Thyroid gland (tissue), 4 donors: ENCODE results near the gene CAMTA1. TPM values are rescaled to one million over a fixed set of nuclear protein-coding genes. Genes with fewer than 3 reads are reported as not detected.

Experiments used
- DNase-seq, 2 donors: peaks; one replicate each; pipeline ENCODE4 v3.0.0-alpha.2; 2019
- H3K27ac ChIP-seq, 3 donors: fragments of 200-600 bp; sonication (generic); 1 replicate in 2 of 3; 2 replicates in 1 of 3; pipeline ENCODE4 v1.5.1; 2016 to 2019; ENCODE audit warnings: mild to moderate bottlenecking in 1 of 3, moderate library complexity in 1 of 3
- H3K27me3 ChIP-seq: fragments of 200-600 bp; sonication (generic); one replicate; pipeline ENCODE4 v1.5.1; 2019
- H3K36me3 ChIP-seq, 2 donors: fragments of 200-600 bp; sonication (generic); one replicate each; pipeline ENCODE4 v1.5.1; 2016 to 2019
- H3K4me1 ChIP-seq, 2 donors: fragments of 200-600 bp; sonication (generic); one replicate each; pipeline ENCODE4 v1.5.1; 2017 to 2019
- H3K4me3 ChIP-seq, 3 donors: fragments of 200-600 bp; sonication (generic); replicated peaks in 1 of 3; 1 replicate in 2 of 3; 2 replicates in 1 of 3; pipeline ENCODE4 v1.5.1; 2016; ENCODE audit warnings: mild to moderate bottlenecking in 1 of 3
- H3K9me3 ChIP-seq: fragments of 200-600 bp; sonication (generic); one replicate; pipeline ENCODE4 v1.5.1; 2017
- POLR2A ChIP-seq, 2 donors: fragments of 450-650 bp; IDR thresholded peaks; one replicate each; pipeline ENCODE4 v1.6.1; 2017; ENCODE audit warnings: antibody characterized with exemption in 2 of 2, mild to moderate bottlenecking in 2 of 2, moderate library complexity in 1 of 2
- WGBS, 2 donors: methylation state at CpG; one replicate each; pipeline ENCODE4 v1.1.5; 2017; 5-methylcytosine and 5-hydroxymethylcytosine counted together
- intact Hi-C: fragments of 100-400 bp; cut with DNase I; formaldehyde crosslinking; loops from one replicate; pipeline ENCODE4 v1.15.1; 2023
- total RNA-seq, 4 donors: library from RNA; depleted of rRNA; stranded (reverse); fragments of >200 nt; gene quantifications; one replicate each; pipeline ENCODE4 v1.2.3, GENCODE V29; 2016
- TF ChIP-seq, protein P1 (sequence below), 6 experiments: fragments of 200-600 bp in 3 of 6; fragments of 450-650 bp in 3 of 6; sonication (generic) in 3 of 6; IDR thresholded peaks; one replicate each; pipeline ENCODE4 v1.5.1; 2016 to 2019; ENCODE audit warnings: antibody characterized with exemption in 6 of 6, mild to moderate bottlenecking in 2 of 6, inconsistent platforms in 1 of 6, moderate library complexity in 1 of 6

Gene CAMTA1
- total RNA-seq, 4 donors from 2014 or later, result 63.9 to 124 (median 101) TPM

DNA sequence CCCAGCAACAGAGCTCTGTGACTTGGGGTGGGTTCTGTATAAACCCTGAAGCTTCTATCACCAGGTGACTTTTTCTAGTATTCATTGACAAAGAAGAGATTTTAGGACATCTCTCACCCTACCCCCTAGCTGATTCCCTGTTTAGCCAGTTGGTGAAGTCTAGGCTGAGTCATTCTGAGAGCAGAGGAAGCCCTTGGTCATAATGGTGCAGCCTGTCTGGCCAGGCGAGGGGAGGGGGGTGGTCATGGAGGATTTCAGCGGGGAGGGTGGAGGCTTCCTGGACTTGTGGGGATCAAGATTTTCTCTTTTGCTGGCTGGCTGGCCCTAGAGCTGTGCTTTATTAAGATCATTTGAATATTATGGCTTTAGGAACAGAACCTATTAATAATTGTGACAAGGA lies 262.6 kb downstream of the CAMTA1 start:
- H3K9me3 ChIP-seq, result no peaks in the 10 kb centered on the region
- TF ChIP-seq, protein P1, sequence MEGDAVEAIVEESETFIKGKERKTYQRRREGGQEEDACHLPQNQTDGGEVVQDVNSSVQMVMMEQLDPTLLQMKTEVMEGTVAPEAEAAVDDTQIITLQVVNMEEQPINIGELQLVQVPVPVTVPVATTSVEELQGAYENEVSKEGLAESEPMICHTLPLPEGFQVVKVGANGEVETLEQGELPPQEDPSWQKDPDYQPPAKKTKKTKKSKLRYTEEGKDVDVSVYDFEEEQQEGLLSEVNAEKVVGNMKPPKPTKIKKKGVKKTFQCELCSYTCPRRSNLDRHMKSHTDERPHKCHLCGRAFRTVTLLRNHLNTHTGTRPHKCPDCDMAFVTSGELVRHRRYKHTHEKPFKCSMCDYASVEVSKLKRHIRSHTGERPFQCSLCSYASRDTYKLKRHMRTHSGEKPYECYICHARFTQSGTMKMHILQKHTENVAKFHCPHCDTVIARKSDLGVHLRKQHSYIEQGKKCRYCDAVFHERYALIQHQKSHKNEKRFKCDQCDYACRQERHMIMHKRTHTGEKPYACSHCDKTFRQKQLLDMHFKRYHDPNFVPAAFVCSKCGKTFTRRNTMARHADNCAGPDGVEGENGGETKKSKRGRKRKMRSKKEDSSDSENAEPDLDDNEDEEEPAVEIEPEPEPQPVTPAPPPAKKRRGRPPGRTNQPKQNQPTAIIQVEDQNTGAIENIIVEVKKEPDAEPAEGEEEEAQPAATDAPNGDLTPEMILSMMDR (IDR thresholded peaks at IDR 0.05), result no peak
- no peak for TF ChIP-seq POLR2A (IDR thresholded peaks at IDR 0.05)
- no peaks in the 10 kb centered on the region for H3K27me3 ChIP-seq
- H3K36me3 ChIP-seq, result no peaks in the 10 kb centered on the region
- H3K27ac ChIP-seq, result no peak overlapping the region
- H3K4me3 ChIP-seq, result no peak overlapping the region
- intact Hi-C loops, result no loop called here
- no peak for DNase-seq
- no peaks in the 10 kb centered on the region for H3K4me1 ChIP-seq
- WGBS, 2 donors, result 65 to 80% methylated on average over 2 of the region's 2 CpGs

DNA sequence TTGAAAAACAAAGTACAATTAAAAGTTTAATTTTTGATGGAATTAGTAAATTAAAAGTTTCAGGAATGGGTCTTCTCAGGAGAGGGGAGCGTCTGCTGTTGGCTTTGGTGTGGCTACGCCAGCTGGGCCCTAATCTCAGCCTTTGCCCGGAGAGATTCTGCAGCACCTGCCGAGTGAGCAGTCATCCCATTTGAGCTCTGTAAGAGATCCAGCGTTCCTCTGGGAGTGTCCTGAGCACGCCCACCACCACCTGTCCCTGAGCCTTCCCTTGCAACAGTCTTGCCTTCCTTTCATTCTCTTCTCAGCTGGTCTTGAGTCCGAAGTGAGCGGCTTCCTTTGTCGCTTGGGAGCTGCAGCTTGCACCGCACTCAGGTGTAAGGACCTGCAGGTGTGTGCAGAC lies 263.1 kb downstream of the CAMTA1 start:
- intact Hi-C loops, result no loop called here

DNA sequence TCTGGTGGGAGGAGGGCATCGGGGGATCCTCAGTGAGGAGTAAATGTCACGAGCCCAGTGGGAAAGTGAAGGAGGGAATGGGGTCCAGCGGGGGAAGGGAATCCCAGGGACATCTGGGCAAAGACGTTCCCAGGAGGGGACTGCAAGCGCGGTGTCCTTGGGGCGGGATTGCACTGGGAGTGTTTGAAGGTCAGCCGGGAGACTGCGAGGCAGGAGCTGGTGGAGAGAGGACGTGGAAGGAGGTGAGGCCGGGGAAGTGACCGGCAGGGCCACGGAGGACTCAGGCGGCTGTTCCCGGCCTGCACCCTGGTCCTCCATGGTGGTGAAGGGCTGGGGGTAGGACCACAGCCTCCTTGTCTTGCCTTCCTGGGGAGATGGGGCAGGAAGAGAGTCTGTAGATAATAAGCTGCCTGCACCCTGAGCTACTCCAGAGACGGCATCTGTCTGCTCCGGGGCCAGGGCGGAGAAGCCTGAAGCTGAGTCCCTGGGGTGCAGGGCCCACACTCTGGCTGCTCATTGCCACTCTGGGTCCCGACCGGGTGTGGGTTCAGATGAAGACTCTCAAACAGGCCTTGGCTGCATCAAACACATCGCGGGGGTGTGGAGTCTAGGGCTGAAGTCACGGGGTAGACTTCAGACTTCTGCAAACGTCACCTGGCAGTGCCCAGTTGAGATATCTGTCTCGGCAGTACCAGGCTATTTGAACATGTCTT lies 264.8 kb downstream of the CAMTA1 start:
- Histone ChIP-seq H3K27me3 (no peaks in the 10 kb centered on the region), H3K27ac (no peak overlapping the region), H3K4me1 (no peaks in the 10 kb centered on the region), H3K4me3 (no peak overlapping the region), H3K36me3 (no peaks in the 10 kb centered on the region), H3K9me3 (no peaks in the 10 kb centered on the region)
- no peak for TF ChIP-seq POLR2A (IDR thresholded peaks at IDR 0.05)
- TF ChIP-seq, protein P1 (IDR thresholded peaks at IDR 0.05), result no peak
- intact Hi-C loops, result no loop called here
- DNase-seq, result no peak
- WGBS, 2 donors, result 84 to 89% methylated on average over 25 of the region's 25 CpGs

More for the DNA sequence above, 263.1 kb downstream of the CAMTA1 start:
- no peak for DNase-seq
- Histone ChIP-seq H3K4me1 (no peaks in the 10 kb centered on the region), H3K9me3 (no peaks in the 10 kb centered on the region), H3K36me3 (no peaks in the 10 kb centered on the region), H3K4me3 (no peak overlapping the region), H3K27me3 (no peaks in the 10 kb centered on the region), H3K27ac (no peak overlapping the region)
- 65 to 70% methylated on average over 10 of the region's 10 CpGs for WGBS, 2 donors
- TF ChIP-seq, protein P1 (IDR thresholded peaks at IDR 0.05), result no peak
- TF ChIP-seq POLR2A (IDR thresholded peaks at IDR 0.05), result no peak

- intact Hi-C loops, result no loop called here
- Histone ChIP-seq H3K4me1 (no peaks in the 10 kb centered on the region), H3K27me3 (no peaks in the 10 kb centered on the region), H3K27ac (no peak overlapping the region), H3K4me3 (no peak overlapping the region), H3K9me3 (no peaks in the 10 kb centered on the region), H3K36me3 (no peaks in the 10 kb centered on the region)
- TF ChIP-seq, protein P1 (IDR thresholded peaks at IDR 0.05), result no peak
- no peak for TF ChIP-seq POLR2A (IDR thresholded peaks at IDR 0.05)
- 62 to 68% methylated on average over 26 to 28 of the region's 32 CpGs for WGBS, 2 donors
- DNase-seq, result no peak
Measured at GRCh38 chr1:7050751-7051665, 265.8 kb downstream of the CAMTA1 start.

GRCh38 chr1:7052701-7053100 lies 267.4 kb downstream of the CAMTA1 start:
- intact Hi-C loops, result no loop called here
- Histone ChIP-seq H3K9me3 (no peaks in the 10 kb centered on the region), H3K27ac (no peak overlapping the region), H3K4me3 (no peak overlapping the region), H3K36me3 (no peaks in the 10 kb centered on the region), H3K4me1 (no peaks in the 10 kb centered on the region), H3K27me3 (no peaks in the 10 kb centered on the region)
- TF ChIP-seq, protein P1 (IDR thresholded peaks at IDR 0.05), result no peak
- no peak for TF ChIP-seq POLR2A (IDR thresholded peaks at IDR 0.05)
- WGBS, 2 donors, result 54 to 63% methylated on average over 12 to 13 of the region's 13 CpGs
- no peak for DNase-seq
